ENCODE results near the gene MYO9A.
"Not testable (repeated sequence)": the region's sequence is repeated elsewhere in the genome, so short reads cannot be mapped to it uniquely, and the experiment has no call there.

The MYO9A gene

DNA sequence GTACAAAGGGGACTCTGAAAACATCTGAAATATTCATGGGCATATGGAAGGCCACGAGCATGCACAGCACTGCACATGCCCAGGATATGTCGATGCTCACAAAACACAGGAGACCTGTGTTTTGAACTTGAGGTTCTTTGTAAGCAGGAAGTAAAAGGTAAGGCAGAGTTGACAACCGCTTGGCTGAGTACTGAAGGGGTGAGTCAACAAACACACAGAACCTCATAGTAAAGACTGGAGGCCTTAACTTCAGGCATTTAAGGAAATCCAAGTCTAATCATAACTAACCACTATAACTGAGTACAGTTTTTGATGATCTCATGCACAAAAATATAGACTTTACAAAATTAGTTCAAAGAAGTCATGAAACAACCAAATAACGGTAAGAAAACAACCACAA lies 80.6 kb downstream of the MYO9A start:
- DNase-seq = no peak

- no peak for DNase-seq
Measured at GRCh38 chr15:72034859-72035650, 82.9 kb downstream of the MYO9A start.

DNA sequence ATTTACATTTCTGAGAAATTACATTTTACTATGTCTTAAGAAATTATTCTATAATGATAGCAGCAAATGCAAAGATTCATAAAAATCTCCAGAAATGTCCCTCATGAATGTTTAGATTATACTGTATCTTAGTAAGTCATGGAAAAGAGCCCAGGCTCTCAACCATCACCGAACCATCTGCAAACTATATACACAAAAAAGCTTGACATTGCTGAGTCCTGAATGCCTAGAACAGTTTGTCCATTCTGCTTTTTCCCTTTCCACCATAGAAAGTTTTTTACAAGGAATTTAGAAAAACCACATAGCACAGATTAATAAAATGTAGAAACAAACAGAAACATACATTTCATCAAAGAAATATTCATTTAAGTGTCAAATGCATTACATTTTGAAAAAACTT lies 83.6 kb downstream of the MYO9A start:
- no peak for DNase-seq

- DNase-seq = no peak
Measured at GRCh38 chr15:72033711-72034110, 84.2 kb downstream of the MYO9A start.

DNA sequence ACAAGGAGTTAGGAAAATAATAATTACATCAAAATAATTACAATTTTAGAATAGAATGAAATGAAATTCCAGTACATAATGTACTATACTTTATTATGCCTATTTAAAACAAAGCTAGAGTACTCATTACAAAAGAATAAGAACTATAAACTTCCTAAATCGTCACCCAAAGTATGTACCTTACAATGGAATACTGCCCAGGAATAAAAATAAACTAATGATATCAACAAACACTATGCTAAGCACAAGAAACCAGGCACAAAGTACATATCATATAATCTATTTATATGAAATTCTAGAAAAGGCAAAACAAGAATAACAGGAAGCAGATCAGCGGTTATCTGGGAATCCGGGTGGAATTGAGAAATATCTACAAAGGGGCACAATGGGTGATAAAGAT lies 84.7 kb downstream of the MYO9A start:
- DNase-seq = no peak

- DNase-seq = no peak
Measured at GRCh38 chr15:72021604-72022003, 96.3 kb downstream of the MYO9A start.

DNA sequence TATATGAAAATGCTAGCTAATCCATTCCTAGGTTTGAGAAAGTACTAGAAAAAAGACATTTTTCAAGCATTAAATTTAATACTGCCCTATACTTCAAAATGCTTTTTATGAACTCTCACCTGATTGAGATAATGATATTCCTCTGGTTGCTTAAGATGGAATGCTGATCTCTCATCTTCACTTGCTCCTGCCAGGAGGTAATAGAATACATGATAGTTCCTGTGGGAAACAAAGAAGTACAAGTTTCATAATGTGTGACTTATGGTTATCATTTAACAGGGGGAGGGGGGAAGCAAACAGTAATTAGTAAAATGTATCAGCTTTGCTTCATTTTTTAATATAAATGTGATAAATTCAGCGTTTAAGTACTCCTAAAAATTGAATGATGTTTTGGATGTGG lies 97.2 kb downstream of the MYO9A start:
- DNase-seq = no peak

DNA sequence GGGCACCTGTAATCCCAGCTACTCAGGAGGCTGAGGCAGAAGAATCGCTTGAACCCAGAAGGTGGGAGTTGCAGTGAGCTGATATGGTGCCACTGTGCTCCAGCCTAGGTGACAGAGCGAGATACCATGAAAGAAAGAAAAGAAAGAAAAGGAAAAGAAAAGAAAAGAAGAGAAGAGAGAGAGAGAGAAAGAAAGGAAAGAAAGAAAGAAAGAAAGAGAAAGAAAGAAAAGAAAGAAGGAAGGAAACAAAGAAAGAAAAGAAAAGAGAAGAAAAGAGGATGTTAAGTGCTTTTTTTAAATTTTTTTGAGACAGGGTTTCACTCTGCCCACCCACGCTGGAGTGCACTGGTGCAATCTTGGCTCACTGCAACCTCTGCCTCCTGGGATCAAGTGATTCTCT lies 103.4 kb downstream of the MYO9A start:
- DNase-seq = not testable (repeated sequence)

DNA sequence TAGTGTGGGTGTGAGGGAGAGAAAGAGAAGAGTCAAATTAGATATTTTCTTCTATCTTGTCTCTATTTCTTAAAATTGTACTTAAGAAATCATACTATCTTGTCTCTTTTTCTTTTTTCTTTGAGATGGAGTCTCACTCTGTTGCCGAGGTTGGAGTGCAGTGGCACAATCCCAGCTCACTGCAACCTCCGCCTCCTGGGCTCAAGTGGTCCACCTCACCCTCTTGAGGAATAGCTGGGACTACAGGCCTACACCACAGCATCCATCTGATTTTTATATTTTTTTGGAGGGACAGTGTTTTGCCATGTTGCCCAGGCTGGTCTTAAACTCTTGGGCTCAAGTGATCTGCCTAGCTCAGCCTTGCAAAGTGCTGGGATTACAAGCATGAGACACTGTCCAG lies 104.2 kb downstream of the MYO9A start:
- DNase-seq = no peak

DNA sequence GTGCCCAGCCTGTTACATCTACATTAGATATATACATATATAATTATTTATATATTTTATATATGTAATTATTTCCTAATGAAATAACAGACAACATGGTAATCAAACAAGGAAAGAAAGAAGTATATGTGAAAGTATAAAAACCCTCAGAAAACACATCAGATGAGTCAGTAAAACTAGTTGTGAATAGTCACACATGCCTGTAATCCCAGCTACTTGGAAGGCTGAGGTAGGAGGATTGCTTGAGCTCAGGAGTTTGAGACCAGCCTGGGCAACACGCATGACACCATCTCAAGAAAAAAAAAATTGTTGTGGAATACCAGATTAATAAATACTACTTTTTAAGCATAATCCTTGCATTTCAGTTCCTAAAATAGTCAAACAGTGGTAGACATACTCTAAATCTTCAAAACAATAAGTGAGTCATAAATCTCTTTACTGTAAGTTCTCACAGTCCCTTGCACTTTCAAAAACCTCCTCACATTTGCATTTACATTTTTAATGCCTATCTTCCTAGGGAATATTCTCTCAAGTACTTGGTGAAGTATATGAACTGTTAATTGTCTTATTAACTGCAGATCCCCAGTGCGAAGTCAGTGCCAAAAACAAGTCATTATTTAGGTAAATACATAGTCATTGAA lies 106.5 kb downstream of the MYO9A start:
- no peak for DNase-seq

DNA sequence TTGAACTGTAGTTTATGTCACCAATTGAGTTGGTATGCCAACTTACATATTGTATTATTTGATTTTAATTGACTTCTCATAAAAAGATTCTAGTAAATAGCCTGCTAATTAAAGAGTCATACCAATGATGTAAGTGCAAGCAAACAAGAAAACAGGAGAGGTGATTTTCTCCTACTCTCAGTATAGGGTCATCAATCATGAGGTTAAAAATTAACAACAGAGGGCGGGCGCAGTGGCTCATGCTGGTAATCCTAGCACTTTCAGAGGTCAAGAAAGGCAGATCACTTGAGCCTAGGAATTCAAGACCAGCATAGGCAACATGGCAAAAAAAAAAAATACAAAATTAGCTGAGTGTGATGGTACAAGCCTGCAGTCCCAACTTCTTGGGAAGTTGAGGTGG lies 108.7 kb downstream of the MYO9A start:
- peak in 1 of 3 experiments; percentile 45 for DNase-seq

DNA sequence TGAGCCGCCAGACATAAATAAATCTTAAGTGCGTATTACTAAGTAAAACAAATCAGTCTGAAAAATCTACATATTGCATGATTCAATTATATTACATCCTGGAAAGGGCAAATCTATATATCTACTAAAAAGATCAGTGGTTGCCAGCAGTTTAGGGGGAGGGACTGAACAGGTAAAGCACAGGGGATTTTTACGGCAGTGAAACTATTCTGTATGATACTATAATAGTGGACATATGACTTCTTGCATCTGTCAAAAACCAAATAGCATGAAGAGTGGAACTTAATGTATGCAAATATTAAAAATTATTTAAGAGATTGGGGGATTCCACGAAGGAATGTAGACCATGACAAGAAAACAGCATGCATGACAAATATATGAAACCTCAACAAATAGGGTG lies 111.6 kb downstream of the MYO9A start:
- DNase-seq = no peak

GRCh38 chr15:72005483-72005882 lies 112.5 kb downstream of the MYO9A start:
- peak in 1 of 3 experiments; percentile 20 for DNase-seq

DNA sequence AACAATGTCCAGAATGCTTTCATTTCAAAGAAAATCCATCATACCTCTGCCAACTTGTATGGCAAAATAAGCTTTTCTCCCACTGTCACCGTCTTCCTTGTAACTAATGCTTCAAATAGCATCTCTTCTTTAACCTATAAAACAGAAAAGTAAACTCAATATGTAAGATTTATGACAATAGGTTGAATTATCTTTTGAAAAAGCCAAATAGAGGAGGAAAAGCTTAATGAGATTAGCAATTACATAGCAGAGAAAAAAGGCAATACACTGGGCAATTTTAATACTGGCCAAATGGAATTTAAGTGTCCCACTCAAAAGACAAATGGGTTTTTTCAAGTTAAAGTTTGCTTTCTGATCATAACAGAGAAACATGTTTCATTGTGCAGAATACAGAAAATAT lies 118.1 kb downstream of the MYO9A start:
- DNase-seq = no peak

- not testable (repeated sequence) for DNase-seq
Measured at GRCh38 chr15:71998717-71999116, 119.2 kb downstream of the MYO9A start.

DNA sequence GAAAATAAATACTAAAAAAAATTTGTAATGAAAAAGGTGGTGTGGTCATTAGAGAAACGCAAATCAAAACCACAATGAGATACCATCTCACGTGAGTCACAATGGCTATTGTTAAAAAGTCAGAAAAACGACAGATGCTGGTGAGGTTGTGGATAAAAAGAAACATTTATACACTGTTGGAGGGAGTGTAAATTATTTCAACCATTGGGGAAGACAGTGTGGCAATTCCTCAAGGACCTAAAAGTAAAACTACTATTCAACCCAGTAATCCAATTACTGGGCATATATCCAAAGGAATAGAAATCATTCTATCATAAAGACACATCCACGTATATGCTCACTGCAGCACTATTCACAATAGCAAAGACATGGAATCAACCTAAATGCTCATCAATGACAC lies 120.3 kb downstream of the MYO9A start:
- DNase-seq = no peak

DNA sequence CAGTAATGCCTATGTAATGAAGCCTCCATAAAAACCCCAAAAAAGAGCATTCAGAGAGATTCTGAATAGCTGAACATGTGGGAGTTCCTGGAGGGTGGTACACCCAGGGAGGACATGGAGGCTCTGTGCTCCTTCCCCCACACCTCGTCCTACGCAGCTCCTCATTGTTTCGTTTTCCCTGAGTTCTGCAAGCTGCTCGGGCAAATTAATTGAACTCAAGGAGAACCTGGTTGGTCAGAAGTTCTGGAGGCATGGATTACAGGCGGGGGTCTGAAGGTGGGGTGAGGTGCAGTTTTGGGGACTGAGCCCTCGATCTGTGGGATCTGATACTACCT lies 142.2 kb downstream of the MYO9A start:
- no peak for DNase-seq

- DNase-seq = no peak
Measured at GRCh38 chr15:71974211-71974610, 143.7 kb downstream of the MYO9A start.

DNA sequence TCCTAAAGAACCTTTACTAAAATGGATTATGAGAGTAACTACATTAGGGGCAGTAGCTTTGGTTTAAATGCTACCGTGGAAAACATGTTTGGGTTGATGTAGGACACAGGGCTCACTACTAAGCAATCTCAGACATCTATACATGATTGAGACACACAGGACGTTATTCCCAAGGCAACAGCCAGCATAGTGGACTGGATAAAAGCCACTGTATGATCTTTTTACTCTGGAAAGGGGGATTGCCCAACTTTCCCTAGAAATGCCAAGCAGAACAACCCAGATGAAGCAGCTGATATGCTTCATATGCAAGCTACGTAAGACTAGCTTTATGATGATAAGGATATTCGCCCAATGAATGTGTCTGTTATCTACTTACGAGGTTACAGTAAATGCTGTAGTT lies 144.6 kb downstream of the MYO9A start:
- DNase-seq = no peak

- no peak for DNase-seq
Measured at GRCh38 chr15:71971905-71972304, 146.0 kb downstream of the MYO9A start.

- DNase-seq = no peak
Measured at GRCh38 chr15:71970435-71970834, 147.5 kb downstream of the MYO9A start.

GRCh38 chr15:71962537-71962936 lies 155.4 kb downstream of the MYO9A start:
- peak in 1 of 3 experiments; percentile 18 for DNase-seq

- no peak for DNase-seq
Measured at GRCh38 chr15:71957026-71957425, 160.9 kb downstream of the MYO9A start.

GRCh38 chr15:71951134-71951533 lies 166.8 kb downstream of the MYO9A start:
- DNase-seq = no peak

DNA sequence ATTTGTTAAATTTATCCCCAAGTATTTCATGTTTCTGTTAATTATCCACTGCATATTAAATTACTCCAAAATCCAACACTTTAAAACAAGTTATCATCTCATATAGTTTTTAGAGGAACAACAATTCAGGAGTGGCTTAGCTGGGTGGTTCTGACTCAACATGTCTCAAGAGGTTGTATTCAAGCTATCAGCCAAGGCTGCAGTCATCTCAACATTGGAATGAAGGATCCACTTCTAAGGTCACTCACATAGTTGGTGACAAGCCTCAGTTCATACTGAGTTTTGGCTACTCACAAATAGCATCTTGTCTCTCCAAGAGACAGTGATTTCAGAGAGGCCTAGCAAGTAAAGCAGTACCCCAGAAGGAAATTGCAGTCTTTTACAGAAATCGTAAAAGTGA lies 172.9 kb downstream of the MYO9A start:
- no peak for DNase-seq
